Uterus (tissue), 2 donors: Measurements from ENCODE around the gene PLAC8.
"Not testable (repeated sequence)": the region's sequence is repeated elsewhere in the genome, so short reads cannot be mapped to it uniquely, and the experiment has no call there.

Source experiments
- POLR2A ChIP-seq, 2 donors: fragments of 450-650 bp; IDR thresholded peaks; one replicate each; pipeline ENCODE4 v1.6.1; 2016; ENCODE audit warnings: antibody characterized with exemption in 2 of 2, mild to moderate bottlenecking in 1 of 2, moderate library complexity in 1 of 2
- TF ChIP-seq, protein P1 (sequence below), 4 experiments: fragments of 200-600 bp in 2 of 4; fragments of 450-650 bp in 2 of 4; sonication (generic) in 2 of 4; IDR thresholded peaks; one replicate each; pipeline ENCODE4 v1.5.1; 2016 to 2019; ENCODE audit warnings: antibody characterized with exemption in 4 of 4, mild to moderate bottlenecking in 2 of 4, moderate library complexity in 1 of 4

DNA sequence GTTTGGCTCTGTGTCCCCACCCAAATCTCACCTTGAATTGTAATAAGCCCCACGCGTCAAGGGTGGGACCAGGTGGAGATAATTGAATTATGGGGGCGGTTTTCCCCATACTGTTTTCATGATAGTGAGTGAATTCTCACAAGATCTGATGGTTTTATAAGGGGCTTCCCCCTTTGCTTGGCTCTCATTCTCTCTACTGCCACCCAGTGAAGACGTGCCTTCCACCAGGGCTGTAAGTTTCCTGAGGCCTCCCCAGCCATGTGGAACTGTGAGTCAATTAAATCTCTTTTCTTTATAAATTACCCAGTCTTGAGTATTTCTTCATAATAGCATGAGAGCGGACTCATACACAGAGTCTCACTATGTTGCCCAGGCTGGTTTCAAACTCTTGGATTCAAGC is 31.2 kb upstream of the PLAC8 start:
- TF ChIP-seq, protein P1, sequence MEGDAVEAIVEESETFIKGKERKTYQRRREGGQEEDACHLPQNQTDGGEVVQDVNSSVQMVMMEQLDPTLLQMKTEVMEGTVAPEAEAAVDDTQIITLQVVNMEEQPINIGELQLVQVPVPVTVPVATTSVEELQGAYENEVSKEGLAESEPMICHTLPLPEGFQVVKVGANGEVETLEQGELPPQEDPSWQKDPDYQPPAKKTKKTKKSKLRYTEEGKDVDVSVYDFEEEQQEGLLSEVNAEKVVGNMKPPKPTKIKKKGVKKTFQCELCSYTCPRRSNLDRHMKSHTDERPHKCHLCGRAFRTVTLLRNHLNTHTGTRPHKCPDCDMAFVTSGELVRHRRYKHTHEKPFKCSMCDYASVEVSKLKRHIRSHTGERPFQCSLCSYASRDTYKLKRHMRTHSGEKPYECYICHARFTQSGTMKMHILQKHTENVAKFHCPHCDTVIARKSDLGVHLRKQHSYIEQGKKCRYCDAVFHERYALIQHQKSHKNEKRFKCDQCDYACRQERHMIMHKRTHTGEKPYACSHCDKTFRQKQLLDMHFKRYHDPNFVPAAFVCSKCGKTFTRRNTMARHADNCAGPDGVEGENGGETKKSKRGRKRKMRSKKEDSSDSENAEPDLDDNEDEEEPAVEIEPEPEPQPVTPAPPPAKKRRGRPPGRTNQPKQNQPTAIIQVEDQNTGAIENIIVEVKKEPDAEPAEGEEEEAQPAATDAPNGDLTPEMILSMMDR (IDR thresholded peaks at IDR 0.05) = not testable (repeated sequence)
- not testable (repeated sequence) for TF ChIP-seq POLR2A (IDR thresholded peaks at IDR 0.05)
